GM18909 (cell line): ENCODE data around the gene NFKBIL1.
"Not testable (repeated sequence)": the region's sequence is repeated elsewhere in the genome, so short reads cannot be mapped to it uniquely, and the experiment has no call there.

Source experiments
- ATAC-seq: cut with Tn5 transposase; IDR thresholded peaks from one replicate; pipeline ENCODE4 v1.9.1; 2021; ENCODE audit warnings: mild to moderate bottlenecking; ENCODE audit not compliant: unreplicated experiment, poor library complexity

Gene NFKBIL1

GRCh38 chr6:31546958-31547726, at the start of gene NFKBIL1:
Gene NFKBIL1 (plus strand): TSS chr6:31547608. CDS start chr6:31547695, 87 bp downstream.
- ATAC-seq: peak; percentile 62

- no peak for ATAC-seq
Measured at GRCh38 chr6:31498748-31499147, 48.7 kb upstream of the NFKBIL1 start.

GRCh38 chr6:31499648-31500047, 47.8 kb upstream of the NFKBIL1 start:
- not testable (repeated sequence) for ATAC-seq

GRCh38 chr6:31502586-31502985, 44.8 kb upstream of the NFKBIL1 start:
- no peak for ATAC-seq

- not testable (repeated sequence) for ATAC-seq
Measured at GRCh38 chr6:31509036-31509435, 38.4 kb upstream of the NFKBIL1 start.

- no peak for ATAC-seq
Measured at GRCh38 chr6:31510007-31510406, 37.4 kb upstream of the NFKBIL1 start.

GRCh38 chr6:31513456-31514165, 33.8 kb upstream of the NFKBIL1 start:
- no peak for ATAC-seq

GRCh38 chr6:31521835-31522234, 25.6 kb upstream of the NFKBIL1 start:
- no peak for ATAC-seq

- no peak for ATAC-seq
Measured at GRCh38 chr6:31525553-31525931, 21.9 kb upstream of the NFKBIL1 start.

GRCh38 chr6:31525932-31526591, 21.3 kb upstream of the NFKBIL1 start:
- ATAC-seq: no peak

- no peak for ATAC-seq
Measured at GRCh38 chr6:31528307-31528777, 19.1 kb upstream of the NFKBIL1 start.

GRCh38 chr6:31528821-31529328, 18.5 kb upstream of the NFKBIL1 start, which contains the start of gene MCCD1:
Gene MCCD1 (plus strand): TSS chr6:31528962. CDS start chr6:31529015, 53 bp downstream.
- no peak for ATAC-seq

- no peak for ATAC-seq
Measured at GRCh38 chr6:31529329-31530150, 17.9 kb upstream of the NFKBIL1 start.

- no peak for ATAC-seq
Measured at GRCh38 chr6:31530659-31531058, 16.7 kb upstream of the NFKBIL1 start.

GRCh38 chr6:31531162-31531561, 16.2 kb upstream of the NFKBIL1 start:
- no peak for ATAC-seq

GRCh38 chr6:31531771-31532643, 15.4 kb upstream of the NFKBIL1 start:
- ATAC-seq: no peak

GRCh38 chr6:31532644-31533454, 14.6 kb upstream of the NFKBIL1 start:
- ATAC-seq: no peak

- ATAC-seq: no peak
Measured at GRCh38 chr6:31533455-31533841, 14.0 kb upstream of the NFKBIL1 start.
